GM19467 (cell line): ENCODE results near the gene STARD5.
"Not testable (repeated sequence)": the region's sequence is repeated elsewhere in the genome, so short reads cannot be mapped to it uniquely, and the experiment has no call there.

Experiments used
- ATAC-seq: cut with Tn5 transposase; IDR thresholded peaks from one replicate; pipeline ENCODE4 v1.9.1; 2021; ENCODE audit warnings: mild to moderate bottlenecking, moderate library complexity; ENCODE audit not compliant: unreplicated experiment

The STARD5 gene

GRCh38 chr15:81323944-81324881, at the start of gene STARD5:
STARD5 (minus strand) TSS chr15:81324141; CDS start chr15:81324099, 42 bp downstream.
- peak; percentile 99 for ATAC-seq

GRCh38 chr15:81373176-81373575, 49.2 kb upstream of the STARD5 start:
- no peak for ATAC-seq

- ATAC-seq: no peak
Observed at GRCh38 chr15:81372575-81372974, 48.6 kb upstream of the STARD5 start.

GRCh38 chr15:81363718-81364500, 40.0 kb upstream of the STARD5 start:
- ATAC-seq: no peak

GRCh38 chr15:81363276-81363675, 39.3 kb upstream of the STARD5 start:
- ATAC-seq: no peak

GRCh38 chr15:81362790-81363189, 38.8 kb upstream of the STARD5 start:
- no peak for ATAC-seq

GRCh38 chr15:81361891-81362290, 38.0 kb upstream of the STARD5 start:
- no peak for ATAC-seq

GRCh38 chr15:81360491-81360890, 36.5 kb upstream of the STARD5 start:
- ATAC-seq: no peak

GRCh38 chr15:81358248-81358647, 34.3 kb upstream of the STARD5 start:
- no peak for ATAC-seq

GRCh38 chr15:81357180-81357686, 33.3 kb upstream of the STARD5 start:
- no peak for ATAC-seq

- no peak for ATAC-seq
Observed at GRCh38 chr15:81356252-81356651, 32.3 kb upstream of the STARD5 start.

GRCh38 chr15:81351651-81352050, 27.7 kb upstream of the STARD5 start:
- no peak for ATAC-seq

GRCh38 chr15:81349271-81349670, 25.3 kb upstream of the STARD5 start:
- ATAC-seq: no peak

GRCh38 chr15:81348691-81349090, 24.8 kb upstream of the STARD5 start:
- not testable (repeated sequence) for ATAC-seq

- no peak for ATAC-seq
Observed at GRCh38 chr15:81347910-81348309, 24.0 kb upstream of the STARD5 start.

- ATAC-seq: no peak
Observed at GRCh38 chr15:81346611-81347010, 22.7 kb upstream of the STARD5 start.

GRCh38 chr15:81343371-81343770, 19.4 kb upstream of the STARD5 start:
- no peak for ATAC-seq

- ATAC-seq: no peak
Observed at GRCh38 chr15:81341351-81341750, 17.4 kb upstream of the STARD5 start.

- ATAC-seq: no peak
Observed at GRCh38 chr15:81339851-81340250, 15.9 kb upstream of the STARD5 start.

- ATAC-seq: no peak
Observed at GRCh38 chr15:81339321-81339720, 15.4 kb upstream of the STARD5 start.

- no peak for ATAC-seq
Observed at GRCh38 chr15:81338170-81339007, 14.4 kb upstream of the STARD5 start.
